HG03521 (cell line): ENCODE data around the gene IL17C.

Experiments
- ATAC-seq: cut with Tn5 transposase; IDR thresholded peaks from one replicate; pipeline ENCODE4 v1.9.1; 2021; ENCODE audit warnings: mild to moderate bottlenecking, moderate library complexity; ENCODE audit not compliant: unreplicated experiment

IL17C gene

DNA sequence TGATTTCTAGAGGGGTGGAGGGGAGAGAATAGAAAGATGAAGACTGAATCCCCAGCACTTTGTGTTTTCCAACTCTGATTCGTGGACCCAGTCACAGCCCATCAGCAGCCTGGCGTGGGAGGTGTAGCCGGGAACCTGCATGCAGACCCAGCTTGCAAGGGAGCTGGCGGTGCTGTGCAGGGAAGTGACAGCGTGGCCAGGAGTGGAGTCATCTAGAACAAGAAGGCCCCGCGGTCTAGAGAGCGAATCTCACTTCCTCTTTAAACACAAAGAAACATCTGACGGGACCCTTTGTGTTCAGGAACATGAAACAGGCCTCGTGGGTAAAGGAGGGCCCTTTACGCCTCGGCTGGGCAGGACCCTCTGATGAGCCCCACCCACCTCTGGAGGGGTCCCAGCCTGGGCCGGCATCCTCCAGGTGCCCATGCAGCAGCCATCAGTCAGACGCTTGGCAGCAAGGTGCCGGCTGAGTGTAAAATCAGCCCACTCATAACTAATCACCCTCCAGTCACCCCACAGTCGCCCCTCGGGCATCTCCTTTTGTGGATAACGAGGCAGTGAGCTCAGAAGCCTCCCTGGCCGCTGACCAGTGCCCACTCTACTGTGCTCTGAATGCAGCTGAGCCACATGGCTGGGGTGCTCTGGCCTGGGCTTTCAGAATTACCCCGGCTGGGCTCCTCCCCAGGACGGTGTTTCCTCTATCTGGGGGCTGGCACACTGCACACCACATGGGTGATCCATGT, 43.5 kb downstream of the IL17C start:
- peak; percentile 51 for ATAC-seq

- no peak for ATAC-seq
These were observed 46.3 kb downstream of the IL17C start for GRCh38 chr16:88684569-88685155.

DNA sequence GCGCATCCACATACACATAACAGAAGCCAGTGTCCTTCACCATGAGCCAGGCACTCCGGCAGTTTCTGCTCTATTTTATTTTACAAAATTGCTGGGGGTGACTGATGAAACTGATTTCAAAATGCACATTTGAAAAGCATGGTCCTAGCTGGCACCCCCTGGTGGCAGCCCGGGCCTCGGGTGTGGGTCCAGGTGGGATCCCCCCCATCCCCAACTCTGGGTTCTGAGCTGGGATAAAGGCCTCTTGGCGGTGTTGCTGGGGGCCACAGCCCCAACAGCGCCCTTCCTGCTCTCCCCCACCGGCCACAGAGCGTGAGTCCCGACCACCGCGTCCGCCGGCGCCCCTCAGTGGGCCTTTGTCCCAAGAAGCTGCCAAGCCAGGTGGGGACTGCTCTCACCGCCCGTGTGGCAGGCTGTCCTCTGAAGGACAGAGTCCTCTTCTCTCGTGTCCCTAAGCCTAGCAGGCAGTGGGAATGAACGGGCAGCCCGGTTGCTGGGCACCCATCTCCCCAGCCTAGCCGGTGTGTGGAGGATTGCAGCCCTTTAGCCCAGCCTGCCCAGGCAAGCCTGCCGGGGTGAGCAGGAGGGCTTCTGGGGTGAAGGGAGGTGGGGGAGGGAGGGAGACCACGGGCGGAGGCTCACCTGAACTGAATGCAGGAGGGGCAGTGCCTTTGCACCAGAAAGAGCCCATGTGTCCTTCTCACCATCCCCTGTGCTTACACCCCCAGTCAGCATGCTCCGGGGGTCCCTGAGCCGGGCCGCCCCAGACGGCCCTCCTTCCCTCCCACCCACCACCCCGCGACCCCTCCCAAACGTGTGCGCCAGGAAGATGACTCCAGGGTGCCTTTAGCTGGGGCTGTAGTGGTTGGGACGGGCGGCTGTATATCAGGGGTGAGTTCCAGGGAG, 47.0 kb downstream of the IL17C start:
- no peak for ATAC-seq

- ATAC-seq = no peak
These were observed 47.7 kb downstream of the IL17C start for GRCh38 chr16:88686062-88686438.

DNA sequence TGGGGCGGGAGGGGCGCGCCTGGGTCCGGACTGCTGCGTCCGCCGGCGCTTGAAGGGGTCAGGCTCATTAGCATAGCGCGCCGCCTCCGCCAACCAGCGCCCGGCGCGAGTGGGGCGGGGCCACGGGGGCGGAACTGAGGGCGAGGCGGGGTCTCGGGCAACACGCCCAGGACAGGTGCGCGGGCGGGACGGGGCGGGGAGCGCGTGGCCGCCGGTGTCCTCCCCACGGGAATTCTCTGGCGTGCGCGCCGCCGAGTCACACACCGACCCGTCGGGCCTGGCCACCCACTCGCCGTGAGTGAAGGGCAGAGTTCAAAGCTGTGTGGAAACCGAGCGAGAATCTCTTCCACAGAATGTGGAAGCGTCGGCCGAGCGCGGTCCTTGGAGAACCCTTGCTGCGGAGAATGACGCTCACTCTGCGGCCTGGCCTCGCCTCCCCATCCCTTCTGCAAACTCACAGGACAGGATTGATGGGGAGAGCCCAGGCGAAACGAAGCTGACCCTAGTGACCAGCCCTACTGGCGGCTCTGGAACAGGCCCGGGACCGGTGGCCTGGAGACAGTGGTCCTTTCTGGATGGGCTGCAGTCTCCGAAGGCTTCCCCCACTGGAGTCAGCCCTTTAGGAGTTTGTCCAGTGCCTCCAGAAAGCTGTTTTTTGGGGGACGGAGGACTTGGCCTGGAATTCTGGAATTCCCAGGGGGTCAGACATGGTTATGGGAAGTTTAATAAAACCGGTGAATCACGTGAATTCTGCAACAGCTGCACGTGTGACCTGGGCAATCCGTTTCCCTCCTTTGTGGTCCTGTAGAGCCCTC, 48.3 kb downstream of the IL17C start, which contains the start of gene SNAI3:
TSS of gene SNAI3 (minus strand) at position 69 of the 815 bp plus-strand sequence. CDS start 101 bp downstream, outside the sequence.
- peak; percentile 58 for ATAC-seq

DNA sequence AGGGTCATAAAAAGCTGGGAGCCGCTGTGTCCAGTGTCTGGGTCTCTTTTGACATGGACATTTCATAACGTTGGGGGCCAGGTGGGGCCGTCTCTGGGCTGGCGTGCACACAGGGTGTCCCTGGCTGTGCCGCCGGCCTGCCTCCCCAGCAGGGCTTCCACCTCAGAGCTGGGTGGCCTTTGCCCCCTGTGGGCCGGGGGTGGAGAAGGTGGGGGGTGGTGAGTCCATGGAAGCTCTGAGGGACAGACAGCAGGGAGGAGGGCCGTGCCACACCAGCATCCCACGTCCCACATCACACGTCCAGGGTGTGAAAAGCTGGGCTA, 48.8 kb downstream of the IL17C start:
- no peak for ATAC-seq

DNA sequence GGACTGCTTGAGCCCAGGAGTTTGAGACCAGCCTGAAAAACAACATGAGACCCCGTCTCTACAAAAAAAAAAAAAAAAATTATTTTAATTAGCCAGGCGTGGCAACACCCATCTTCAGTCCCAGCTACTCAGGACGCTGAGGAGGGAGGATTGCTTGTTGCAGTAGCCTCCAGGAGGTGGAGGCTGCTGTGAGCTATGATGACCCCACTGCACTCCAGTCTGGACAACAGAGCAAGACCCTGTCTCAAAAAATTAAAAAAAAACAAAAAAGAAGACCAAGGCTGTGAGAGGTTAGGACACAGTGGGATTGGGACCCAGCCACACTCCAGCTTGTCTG, 49.3 kb downstream of the IL17C start:
- ATAC-seq = no peak

DNA sequence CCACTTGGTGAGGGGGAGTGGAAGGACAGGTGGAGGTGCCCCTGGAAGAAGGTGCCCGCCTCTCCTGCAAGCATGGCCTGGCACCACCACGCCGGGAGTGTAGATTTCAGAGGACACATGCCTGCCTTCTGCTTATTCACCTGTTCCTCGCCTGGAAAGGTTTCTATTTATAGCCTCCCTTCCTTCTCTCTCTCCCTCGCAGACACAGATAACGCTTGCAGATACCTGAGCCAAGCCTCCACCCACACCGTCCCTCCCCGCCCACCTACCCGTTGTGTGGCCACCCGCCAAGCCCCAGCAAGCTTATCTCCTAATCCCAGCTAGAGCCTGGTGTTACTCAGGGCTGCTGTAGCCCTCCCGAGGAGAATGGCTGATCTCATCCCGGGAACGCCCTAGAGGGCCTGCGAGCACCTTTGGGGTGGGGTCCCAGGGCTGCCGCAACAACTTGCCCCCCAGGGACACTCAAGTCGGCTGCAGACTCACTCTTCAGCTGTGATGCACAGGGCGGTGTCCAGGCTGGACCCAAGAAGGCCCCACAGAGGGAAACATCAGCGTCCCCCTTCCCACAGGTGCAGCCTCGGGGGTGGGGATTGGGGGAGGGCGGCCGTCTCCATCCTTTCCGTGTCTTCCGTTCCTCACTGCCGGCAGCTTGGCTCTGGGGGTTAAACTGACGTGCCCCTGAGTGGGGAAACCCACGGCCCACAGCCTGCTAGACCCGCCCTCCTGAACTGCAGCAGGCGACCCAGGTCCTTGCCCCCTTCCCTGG, 49.8 kb downstream of the IL17C start:
- no peak for ATAC-seq
